T-helper 17 cell (primary cell): ENCODE data around the gene SRA1. TPM values are rescaled to one million over a fixed set of nuclear protein-coding genes. Genes with fewer than 3 reads are reported as not detected.
"Not testable (repeated sequence)": the region's sequence is repeated elsewhere in the genome, so short reads cannot be mapped to it uniquely, and the experiment has no call there.

Experiments
- ATAC-seq: fragments of 150-1000 bp; cut with Tn5 transposase; 2 replicates; pipeline ENCODE4 v1.10.0; 2021; ENCODE audit warnings: mild to moderate bottlenecking, moderate library complexity
- DNase-seq, 3 donors: peaks; one replicate each; pipeline versions ENCODE4 v3.0.0 to v3.0.0-alpha.2; 2020 to 2021
- H3K9me3 ChIP-seq: one replicate; pipeline ENCODE4 v1.7.0; 2013; ENCODE audit warnings: low read length, mild to moderate bottlenecking; ENCODE audit not compliant: control insufficient read depth, poor library complexity, severe bottlenecking
- H3K27ac Mint-ChIP-seq: one replicate; pipeline ENCODE4 v1.8.0; 2022; ENCODE audit warnings: mild to moderate bottlenecking, moderate library complexity, mixed read lengths
- H3K27me3 Mint-ChIP-seq: one replicate; pipeline ENCODE4 v1.8.0; 2022; ENCODE audit warnings: mixed read lengths
- H3K36me3 Mint-ChIP-seq: one replicate; pipeline ENCODE4 v1.8.0; 2022; ENCODE audit warnings: low read depth, mixed read lengths
- H3K4me1 Mint-ChIP-seq: one replicate; pipeline ENCODE4 v1.8.0; 2022; ENCODE audit warnings: mild to moderate bottlenecking, mixed read lengths
- H3K4me3 Mint-ChIP-seq: one replicate; pipeline ENCODE4 v1.8.0; 2022; ENCODE audit warnings: mild to moderate bottlenecking, moderate library complexity, mixed read lengths
- total RNA-seq, 4 donors: library from RNA in 2 of 4; stranded (reverse) in 2 of 4; gene quantifications; one replicate each; pipeline ENCODE4 v1.2.3 and lab custom pipeline; 2022 to 2026

SRA1 gene
- total RNA-seq, 2 donors from 2014 or later: 29.9 to 33.2 TPM

- Mint-ChIP-seq H3K27me3 (no peaks in the 10 kb centered on the region), H3K4me3 (no peak overlapping the region), H3K36me3 (no peaks in the 10 kb centered on the region), H3K27ac (no peak overlapping the region), H3K4me1 (peaks cover 2% of the 10 kb centered on the region)
- H3K9me3 ChIP-seq: no peaks in the 10 kb centered on the region
- ATAC-seq (no peak), DNase-seq (no peak)
These were observed 33.6 kb upstream of the SRA1 start for GRCh38 chr5:140590861-140591260.

- peaks cover 2% of the 10 kb centered on the region for H3K4me1 Mint-ChIP-seq
- peaks cover 2% of the 10 kb centered on the region for H3K36me3 Mint-ChIP-seq
- H3K27ac Mint-ChIP-seq: no peak overlapping the region
- ATAC-seq (no peak), DNase-seq (no peak)
- peaks cover 1% of the 10 kb centered on the region for H3K9me3 ChIP-seq
- H3K4me3 Mint-ChIP-seq: no peak overlapping the region
- H3K27me3 Mint-ChIP-seq: no peaks in the 10 kb centered on the region
These were observed 31.2 kb upstream of the SRA1 start for GRCh38 chr5:140588311-140589070.

GRCh38 chr5:140587495-140587894 lies 30.2 kb upstream of the SRA1 start:
- H3K27ac Mint-ChIP-seq: no peak overlapping the region
- DNase-seq: no peak
- H3K4me1 Mint-ChIP-seq: no peaks in the 10 kb centered on the region
- ATAC-seq: no peak
- no peaks in the 10 kb centered on the region for H3K27me3 Mint-ChIP-seq
- H3K9me3 ChIP-seq: peaks cover 5% of the 10 kb centered on the region
- peaks cover 2% of the 10 kb centered on the region for H3K36me3 Mint-ChIP-seq
- no peak overlapping the region for H3K4me3 Mint-ChIP-seq

- H3K27ac Mint-ChIP-seq, H3K9me3 ChIP-seq, H3K36me3 Mint-ChIP-seq, DNase-seq, H3K4me3 Mint-ChIP-seq, H3K4me1 Mint-ChIP-seq, H3K27me3 Mint-ChIP-seq, ATAC-seq: not testable (repeated sequence)
These were observed 22.0 kb upstream of the SRA1 start for GRCh38 chr5:140579188-140579747.

- DNase-seq (no peak), ATAC-seq (no peak)
- no peaks in the 10 kb centered on the region for H3K9me3 ChIP-seq
- Mint-ChIP-seq H3K27me3 (no peaks in the 10 kb centered on the region), H3K36me3 (peaks cover 3% of the 10 kb centered on the region), H3K4me3 (no peak overlapping the region), H3K27ac (no peak overlapping the region), H3K4me1 (peaks cover 3% of the 10 kb centered on the region)
These were observed 19.5 kb upstream of the SRA1 start for GRCh38 chr5:140576776-140577201.

GRCh38 chr5:140575309-140575708 lies 18.0 kb upstream of the SRA1 start:
- H3K27ac Mint-ChIP-seq: no peak overlapping the region
- no peak for DNase-seq
- no peak for ATAC-seq
- H3K9me3 ChIP-seq: no peaks in the 10 kb centered on the region
- no peak overlapping the region for H3K4me3 Mint-ChIP-seq
- H3K4me1 Mint-ChIP-seq: peaks cover 5% of the 10 kb centered on the region
- H3K36me3 Mint-ChIP-seq: peaks cover 3% of the 10 kb centered on the region
- H3K27me3 Mint-ChIP-seq: no peaks in the 10 kb centered on the region

- ATAC-seq: no peak
- Mint-ChIP-seq H3K36me3 (peaks cover 3% of the 10 kb centered on the region), H3K4me3 (peak overlapping the region; percentile 36), H3K4me1 (peaks cover 7% of the 10 kb centered on the region), H3K27me3 (no peaks in the 10 kb centered on the region), H3K27ac (no peak overlapping the region)
- no peak for DNase-seq
- H3K9me3 ChIP-seq: no peaks in the 10 kb centered on the region
These were observed 16.9 kb upstream of the SRA1 start for GRCh38 chr5:140574165-140574564.

GRCh38 chr5:140573683-140574082 lies 16.4 kb upstream of the SRA1 start:
- Mint-ChIP-seq H3K27ac (no peak overlapping the region), H3K4me3 (no peak overlapping the region), H3K36me3 (peaks cover 3% of the 10 kb centered on the region), H3K4me1 (peaks cover 11% of the 10 kb centered on the region), H3K27me3 (no peaks in the 10 kb centered on the region)
- H3K9me3 ChIP-seq: no peaks in the 10 kb centered on the region
- DNase-seq: no peak
- no peak for ATAC-seq

GRCh38 chr5:140571105-140571504 lies 13.8 kb upstream of the SRA1 start:
- no peak for DNase-seq
- no peak for ATAC-seq
- no peak overlapping the region for H3K4me3 Mint-ChIP-seq
- peaks cover 13% of the 10 kb centered on the region for H3K36me3 Mint-ChIP-seq
- peak overlapping the region; percentile 62 for H3K27ac Mint-ChIP-seq
- H3K9me3 ChIP-seq: no peaks in the 10 kb centered on the region
- H3K27me3 Mint-ChIP-seq: no peaks in the 10 kb centered on the region
- peaks cover 26% of the 10 kb centered on the region for H3K4me1 Mint-ChIP-seq

- Mint-ChIP-seq H3K27me3 (no peaks in the 10 kb centered on the region), H3K36me3 (peaks cover 16% of the 10 kb centered on the region), H3K27ac (peak overlapping the region; percentile 97), H3K4me3 (no peak overlapping the region), H3K4me1 (peaks cover 30% of the 10 kb centered on the region)
- DNase-seq (no peak), ATAC-seq (no peak)
- H3K9me3 ChIP-seq: no peaks in the 10 kb centered on the region
These were observed 13.2 kb upstream of the SRA1 start for GRCh38 chr5:140570488-140570887.

- H3K27me3 Mint-ChIP-seq: no peaks in the 10 kb centered on the region
- peaks cover 16% of the 10 kb centered on the region for H3K36me3 Mint-ChIP-seq
- H3K4me1 Mint-ChIP-seq: peaks cover 34% of the 10 kb centered on the region
- no peak for ATAC-seq
- H3K4me3 Mint-ChIP-seq: no peak overlapping the region
- peak overlapping the region; percentile 97 for H3K27ac Mint-ChIP-seq
- DNase-seq: no peak
- no peaks in the 10 kb centered on the region for H3K9me3 ChIP-seq
These were observed 12.8 kb upstream of the SRA1 start for GRCh38 chr5:140570058-140570457.

GRCh38 chr5:140569197-140569596 lies 11.9 kb upstream of the SRA1 start:
- peaks cover 42% of the 10 kb centered on the region for H3K4me1 Mint-ChIP-seq
- H3K4me3 Mint-ChIP-seq: peak overlapping the region; percentile 83
- no peaks in the 10 kb centered on the region for H3K27me3 Mint-ChIP-seq
- no peaks in the 10 kb centered on the region for H3K9me3 ChIP-seq
- DNase-seq: no peak
- peak overlapping the region; percentile 97 for H3K27ac Mint-ChIP-seq
- H3K36me3 Mint-ChIP-seq: peaks cover 16% of the 10 kb centered on the region
- ATAC-seq: no peak

- Mint-ChIP-seq H3K27me3 (no peaks in the 10 kb centered on the region), H3K27ac (peak overlapping the region; percentile 97), H3K4me3 (peak overlapping the region; percentile 83), H3K36me3 (peaks cover 16% of the 10 kb centered on the region), H3K4me1 (peaks cover 44% of the 10 kb centered on the region)
- DNase-seq (no peak), ATAC-seq (no peak)
- no peaks in the 10 kb centered on the region for H3K9me3 ChIP-seq
These were observed 11.3 kb upstream of the SRA1 start for GRCh38 chr5:140568443-140569063.
